WTC11 (cell line): ENCODE measurements around the gene CNPY4. TPM values are rescaled to one million over a fixed set of nuclear protein-coding genes. Genes with fewer than 3 reads are reported as not detected.
A peak's percentile ranks its signal among the peaks of the same experiment; 100 is the strongest.

ENCODE experiments used
- ATAC-seq: fragments of 200-7000 bp; cut with Tn5 transposase; 2 replicates; pipeline ENCODE4 v1.10.0; 2021; ENCODE audit warnings: mild to moderate bottlenecking, moderate library complexity
- CTCF ChIA-PET: fragments of 300-600 bp; sonication (Branson Sonifier 250); formaldehyde crosslinking; loops from one replicate; lab custom pipeline; 2021; ENCODE audit warnings: antibody characterized with exemption; lab: Charles Lee
- POLR2A ChIA-PET: fragments of 350-600 bp; sonication (Branson Sonifier 250); formaldehyde crosslinking; loops from one replicate; lab custom pipeline; 2021; ENCODE audit warnings: antibody characterized with exemption; lab: Charles Lee
- DNase-seq: peaks from one replicate; pipeline ENCODE4 v3.0.0; 2021; ENCODE audit warnings: low spot score
- H3K27ac Mint-ChIP-seq: 2 replicates; pipeline ENCODE4 v1.8.0; 2021; ENCODE audit warnings: mixed read lengths
- H3K27me3 Mint-ChIP-seq: 2 replicates; pipeline ENCODE4 v1.8.0; 2021; ENCODE audit warnings: low read depth, mild to moderate bottlenecking, moderate library complexity, mixed read lengths
- H3K36me3 Mint-ChIP-seq: 2 replicates; pipeline ENCODE4 v1.8.0; 2021; ENCODE audit warnings: mixed read lengths
- H3K4me1 Mint-ChIP-seq: 2 replicates; pipeline ENCODE4 v1.8.0; 2022; ENCODE audit warnings: mixed read lengths
- H3K4me3 Mint-ChIP-seq: 2 replicates; pipeline ENCODE4 v1.8.0; 2021; ENCODE audit warnings: mild to moderate bottlenecking, moderate library complexity, mixed read lengths
- H3K9me3 Mint-ChIP-seq: 2 replicates; pipeline ENCODE4 v1.8.0; 2021; ENCODE audit warnings: mixed read lengths
- ATF1 ChIP-seq: sonication (generic); formaldehyde crosslinking; IDR thresholded peaks from 2 replicates; pipeline ENCODE4 v1.8.1; 2023; ENCODE audit warnings: mild to moderate bottlenecking, moderate library complexity, missing genetic modification reagents
- ELF4 ChIP-seq: sonication (generic); formaldehyde crosslinking; IDR thresholded peaks from 2 replicates; pipeline ENCODE4 v1.8.1; 2022; ENCODE audit warnings: low read depth, mild to moderate bottlenecking, moderate library complexity, missing genetic modification reagents
- GTF2I ChIP-seq: fragments of 250-450 bp; sonication (Bioruptor Pico); conservative IDR thresholded peaks from 2 replicates; pipeline ENCODE4 v1.4.0; 2021; ENCODE audit warnings: mild to moderate bottlenecking
- HMGA2 ChIP-seq: fragments of 250-450 bp; sonication (Bioruptor Pico); IDR thresholded peaks from 2 replicates; pipeline ENCODE4 v1.4.0; 2021; ENCODE audit warnings: mild to moderate bottlenecking, moderate library complexity
- HMGXB4 ChIP-seq: sonication (generic); formaldehyde crosslinking; IDR thresholded peaks from 2 replicates; pipeline ENCODE4 v1.8.1; 2023; ENCODE audit warnings: mild to moderate bottlenecking, moderate library complexity, missing genetic modification reagents
- NFATC4 ChIP-seq: fragments of 250-450 bp; sonication (Bioruptor Pico); IDR thresholded peaks from 2 replicates; pipeline ENCODE4 v1.9.0; 2021; ENCODE audit warnings: mild to moderate bottlenecking
- NR1H2 ChIP-seq: sonication (generic); formaldehyde crosslinking; IDR thresholded peaks from 2 replicates; pipeline ENCODE4 v1.9.0; 2021; ENCODE audit warnings: mild to moderate bottlenecking, moderate library complexity, missing genetic modification reagents
- NR3C1 ChIP-seq: sonication (generic); formaldehyde crosslinking; conservative IDR thresholded peaks from 2 replicates; pipeline ENCODE4 v1.8.1; 2023; ENCODE audit warnings: low read depth, mild to moderate bottlenecking, missing genetic modification reagents
- OVOL2 ChIP-seq: fragments of 250-450 bp; sonication (Bioruptor Pico); IDR thresholded peaks from 2 replicates; pipeline ENCODE4 v1.9.0; 2021; ENCODE audit warnings: mild to moderate bottlenecking, borderline replicate concordance
- PRDM15 ChIP-seq: sonication (generic); formaldehyde crosslinking; IDR thresholded peaks from 2 replicates; pipeline ENCODE4 v1.8.0; 2022; ENCODE audit warnings: missing genetic modification reagents
- PRRX2 ChIP-seq: fragments of 250-450 bp; sonication (Bioruptor Pico); IDR thresholded peaks from 2 replicates; pipeline ENCODE4 v1.8.0; 2021; ENCODE audit warnings: mild to moderate bottlenecking
- RELA ChIP-seq: sonication (generic); formaldehyde crosslinking; IDR thresholded peaks from 2 replicates; pipeline ENCODE4 v1.8.1; 2022; ENCODE audit warnings: missing genetic modification reagents, mild to moderate bottlenecking, borderline replicate concordance
- RORB ChIP-seq: fragments of 250-450 bp; sonication (Bioruptor Pico); IDR thresholded peaks from 2 replicates; pipeline ENCODE4 v1.9.0; 2021; ENCODE audit warnings: mild to moderate bottlenecking
- SMAD3 ChIP-seq: sonication (generic); formaldehyde crosslinking; IDR thresholded peaks from 2 replicates; pipeline ENCODE4 v1.8.0; 2022; ENCODE audit warnings: missing genetic modification reagents, mild to moderate bottlenecking, borderline replicate concordance
- ZNF219 ChIP-seq: sonication (generic); formaldehyde crosslinking; IDR thresholded peaks from 2 replicates; pipeline ENCODE4 v1.8.0; 2023; ENCODE audit warnings: missing genetic modification reagents, mild to moderate bottlenecking, borderline replicate concordance
- ZNF281 ChIP-seq: sonication (generic); formaldehyde crosslinking; IDR thresholded peaks from 2 replicates; pipeline ENCODE4 v1.8.0; 2023; ENCODE audit warnings: mild to moderate bottlenecking, missing genetic modification reagents
- ZNF423 ChIP-seq: fragments of 250-450 bp; sonication (Bioruptor Pico); IDR thresholded peaks from 2 replicates; pipeline ENCODE4 v2.1.2; 2022; ENCODE audit warnings: mild to moderate bottlenecking, moderate library complexity
- ZNF512 ChIP-seq: sonication (generic); formaldehyde crosslinking; IDR thresholded peaks from 2 replicates; pipeline ENCODE4 v1.8.1; 2022; ENCODE audit warnings: missing genetic modification reagents, borderline replicate concordance
- total RNA-seq: library from RNA; stranded (reverse); gene quantifications from 3 replicates; pipeline ENCODE4 v1.2.3, GENCODE V29; 2021

The CNPY4 gene
- total RNA-seq, 1 experiment from 2014 or later, result 15.1 TPM

GRCh38 chr7:100071018-100071723 lies 48.3 kb upstream of the CNPY4 start:
- Mint-ChIP-seq H3K4me1 (no peaks in the 10 kb centered on the region), H3K9me3 (peaks cover 51% of the 10 kb centered on the region), H3K4me3 (no peak overlapping the region), H3K27me3 (peaks cover 13% of the 10 kb centered on the region), H3K27ac (no peak overlapping the region), H3K36me3 (peaks cover 75% of the 10 kb centered on the region)
- ChIA-PET CTCF (interaction anchor here (0.7 to 1.2 kb wide), 2 partner anchors 11 to 61 kb away, joined by 3 to 5 read pairs; no protein-coding TSS in a partner anchor), POLR2A (interaction anchor here (0.7 to 1.2 kb wide), 2 partner anchors 29 to 78 kb away, joined by 3 read pairs; partner anchors contain the start of gene LAMTOR4)
- no peak for DNase-seq
- no peak for ATAC-seq
- TF ChIP-seq PRDM15 (CRISPR knock-in tag) (no peak), GTF2I (CRISPR knock-in tag) (peak; percentile 36)

GRCh38 chr7:100072462-100072861 lies 47.0 kb upstream of the CNPY4 start:
- H3K27ac Mint-ChIP-seq, result no peak overlapping the region
- DNase-seq (no peak), ATAC-seq (no peak)
- no peak overlapping the region for H3K4me3 Mint-ChIP-seq
- CTCF ChIA-PET, result no interaction called here
- TF ChIP-seq HMGA2 (CRISPR knock-in tag), result no peak
- no peak for TF ChIP-seq ZNF219 (CRISPR knock-in tag)
- TF ChIP-seq ELF4, result no peak
- no peak for TF ChIP-seq RORB (CRISPR knock-in tag)
- TF ChIP-seq RELA (CRISPR knock-in tag), result no peak
- no peak for TF ChIP-seq NFATC4 (CRISPR knock-in tag)
- no peak for TF ChIP-seq ZNF423 (CRISPR knock-in tag)
- TF ChIP-seq NR1H2 (CRISPR knock-in tag), result no peak
- TF ChIP-seq ZNF512 (CRISPR knock-in tag), result no peak
- TF ChIP-seq, all 79 proteins: peak for 0
- H3K27me3 Mint-ChIP-seq, result peaks cover 13% of the 10 kb centered on the region
- H3K4me1 Mint-ChIP-seq, result no peaks in the 10 kb centered on the region
- H3K9me3 Mint-ChIP-seq, result peaks cover 57% of the 10 kb centered on the region
- POLR2A ChIA-PET, result no interaction called here
- peaks cover 84% of the 10 kb centered on the region for H3K36me3 Mint-ChIP-seq

GRCh38 chr7:100074841-100075240 lies 44.6 kb upstream of the CNPY4 start:
- ChIA-PET CTCF (interaction anchor here (1.1 kb wide), 1 partner anchor 84 kb away, joined by 3 read pairs; no protein-coding TSS in a partner anchor), POLR2A (no interaction called here)
- Mint-ChIP-seq H3K9me3 (peaks cover 54% of the 10 kb centered on the region), H3K4me1 (peaks cover 3% of the 10 kb centered on the region; the same call in 1 of the 2 replicates), H3K4me3 (no peak overlapping the region), H3K27ac (no peak overlapping the region), H3K36me3 (peaks cover 94% of the 10 kb centered on the region), H3K27me3 (peaks cover 13% of the 10 kb centered on the region)
- ATAC-seq, result no peak
- no peak for DNase-seq
- TF ChIP-seq OVOL2 (no peak), ATF1 (no peak), NR3C1 (CRISPR knock-in tag) (no peak), PRDM15 (CRISPR knock-in tag) (no peak), HMGXB4 (CRISPR knock-in tag) (no peak), GTF2I (CRISPR knock-in tag) (no peak), ZNF281 (CRISPR knock-in tag) (no peak), PRRX2 (CRISPR knock-in tag) (no peak), SMAD3 (CRISPR knock-in tag) (no peak)
